HepG2 (cell line): ENCODE measurements around the gene CCDC142. TPM values are rescaled to one million over a fixed set of nuclear protein-coding genes. Genes with fewer than 3 reads are reported as not detected.
A peak's percentile ranks its signal among the peaks of the same experiment; 100 is the strongest.

Experiments used
- HMGA1 ChIP-seq: sonication (generic); formaldehyde crosslinking; conservative IDR thresholded peaks from 2 replicates; pipeline ENCODE4 v1.4.0; 2020; ENCODE audit warnings: missing genetic modification reagents
- KLF12 ChIP-seq: sonication (generic); formaldehyde crosslinking; IDR thresholded peaks from 2 replicates; pipeline ENCODE4 v1.4.0; 2020; ENCODE audit warnings: missing genetic modification reagents, borderline replicate concordance
- NCOA1 ChIP-seq: sonication (generic); formaldehyde crosslinking; IDR thresholded peaks from 2 replicates; pipeline ENCODE4 v1.9.0; 2021; ENCODE audit warnings: missing genetic modification reagents
- NCOR1 ChIP-seq: fragments of 200-600 bp; sonication (generic); IDR thresholded peaks from 2 replicates; pipeline ENCODE4 v1.7.0; 2017; ENCODE audit warnings: antibody characterized with exemption, low read length, borderline replicate concordance
- PCBP1 ChIP-seq: fragments of 200-400 bp; formaldehyde crosslinking; IDR thresholded peaks from 2 replicates; pipeline ENCODE4 v1.6.1; 2017; ENCODE audit warnings: mild to moderate bottlenecking, low read depth, low read length, borderline replicate concordance
- POGZ ChIP-seq: sonication (generic); formaldehyde crosslinking; IDR thresholded peaks from 2 replicates; pipeline ENCODE4 v1.4.0; 2020; ENCODE audit warnings: mild to moderate bottlenecking, missing genetic modification reagents
- POLR2A ChIP-seq, 2 experiments: IDR thresholded peaks; 2 replicates each; pipeline ENCODE4 v1.6.1; 2011; ENCODE audit warnings: low read depth in 2 of 2, low read length in 2 of 2, mild to moderate bottlenecking in 1 of 2, moderate library complexity in 1 of 2; ENCODE audit not compliant: insufficient read depth in 1 of 2
- ZNF556 ChIP-seq: sonication (generic); formaldehyde crosslinking; IDR thresholded peaks from 2 replicates; pipeline ENCODE4 v1.4.0; 2020; ENCODE audit warnings: mild to moderate bottlenecking, missing genetic modification reagents, borderline replicate concordance
- ZNF564 ChIP-seq: sonication (generic); formaldehyde crosslinking; IDR thresholded peaks from 2 replicates; pipeline ENCODE4 v1.8.1; 2023; ENCODE audit warnings: mild to moderate bottlenecking, missing genetic modification reagents
- ZNF644 ChIP-seq: IDR thresholded peaks from 2 replicates; pipeline ENCODE4 v1.6.1; 2016; ENCODE audit warnings: low read depth
- polyA plus RNA-seq, 8 experiments: library from polyadenylated mRNA; depleted of rRNA in 3 of 8; stranded (reverse) in 7 of 8; unstranded in 1 of 8; fragments of >200 nt; fragmentation: Illumina TruSeq in 4 of 8; extraction: Trizol in 4 of 8; gene quantifications; 2 replicates each; pipeline versions ENCODE4 v1.2.1 to v1.2.3, GENCODE V29; 2011 to 2016; ENCODE audit warnings: low read depth in 4 of 8, missing spikeins in 1 of 8, mixed read lengths in 1 of 8; ENCODE audit not compliant: insufficient read depth in 1 of 8
- total RNA-seq, 5 experiments: library from RNA; depleted of rRNA; stranded (reverse); fragments of >200 nt; fragmentation: Illumina TruSeq; extraction: Trizol; gene quantifications; 2 replicates each; pipeline ENCODE4 v1.2.3, GENCODE V29; 2016; ENCODE audit warnings: low read depth in 1 of 5
- TF ChIP-seq, protein P1 (sequence below): sonication (generic); formaldehyde crosslinking; IDR thresholded peaks from 2 replicates; pipeline ENCODE4 v1.5.0; 2020; ENCODE audit warnings: mild to moderate bottlenecking, missing genetic modification reagents, borderline replicate concordance
- TF ChIP-seq, protein P2 (sequence below): sonication (generic); formaldehyde crosslinking; IDR thresholded peaks from 2 replicates; pipeline ENCODE4 v1.8.0; 2022; ENCODE audit warnings: mild to moderate bottlenecking, missing genetic modification reagents, moderate library complexity
- TF ChIP-seq, protein P3 (sequence below): sonication (generic); formaldehyde crosslinking; IDR thresholded peaks from 2 replicates; pipeline ENCODE4 v1.4.0; 2020; ENCODE audit warnings: mild to moderate bottlenecking, missing genetic modification reagents

CCDC142 gene
- total and polyA plus RNA-seq, 2 of the 13 experiments (the other 11 are each of a cell fraction or from before 2014, with no cell fraction given) = 14.7 to 30.4 TPM

GRCh38 chr2:74426181-74426758 lies 56.5 kb downstream of the CCDC142 start (continued):
- TF ChIP-seq, protein P1, sequence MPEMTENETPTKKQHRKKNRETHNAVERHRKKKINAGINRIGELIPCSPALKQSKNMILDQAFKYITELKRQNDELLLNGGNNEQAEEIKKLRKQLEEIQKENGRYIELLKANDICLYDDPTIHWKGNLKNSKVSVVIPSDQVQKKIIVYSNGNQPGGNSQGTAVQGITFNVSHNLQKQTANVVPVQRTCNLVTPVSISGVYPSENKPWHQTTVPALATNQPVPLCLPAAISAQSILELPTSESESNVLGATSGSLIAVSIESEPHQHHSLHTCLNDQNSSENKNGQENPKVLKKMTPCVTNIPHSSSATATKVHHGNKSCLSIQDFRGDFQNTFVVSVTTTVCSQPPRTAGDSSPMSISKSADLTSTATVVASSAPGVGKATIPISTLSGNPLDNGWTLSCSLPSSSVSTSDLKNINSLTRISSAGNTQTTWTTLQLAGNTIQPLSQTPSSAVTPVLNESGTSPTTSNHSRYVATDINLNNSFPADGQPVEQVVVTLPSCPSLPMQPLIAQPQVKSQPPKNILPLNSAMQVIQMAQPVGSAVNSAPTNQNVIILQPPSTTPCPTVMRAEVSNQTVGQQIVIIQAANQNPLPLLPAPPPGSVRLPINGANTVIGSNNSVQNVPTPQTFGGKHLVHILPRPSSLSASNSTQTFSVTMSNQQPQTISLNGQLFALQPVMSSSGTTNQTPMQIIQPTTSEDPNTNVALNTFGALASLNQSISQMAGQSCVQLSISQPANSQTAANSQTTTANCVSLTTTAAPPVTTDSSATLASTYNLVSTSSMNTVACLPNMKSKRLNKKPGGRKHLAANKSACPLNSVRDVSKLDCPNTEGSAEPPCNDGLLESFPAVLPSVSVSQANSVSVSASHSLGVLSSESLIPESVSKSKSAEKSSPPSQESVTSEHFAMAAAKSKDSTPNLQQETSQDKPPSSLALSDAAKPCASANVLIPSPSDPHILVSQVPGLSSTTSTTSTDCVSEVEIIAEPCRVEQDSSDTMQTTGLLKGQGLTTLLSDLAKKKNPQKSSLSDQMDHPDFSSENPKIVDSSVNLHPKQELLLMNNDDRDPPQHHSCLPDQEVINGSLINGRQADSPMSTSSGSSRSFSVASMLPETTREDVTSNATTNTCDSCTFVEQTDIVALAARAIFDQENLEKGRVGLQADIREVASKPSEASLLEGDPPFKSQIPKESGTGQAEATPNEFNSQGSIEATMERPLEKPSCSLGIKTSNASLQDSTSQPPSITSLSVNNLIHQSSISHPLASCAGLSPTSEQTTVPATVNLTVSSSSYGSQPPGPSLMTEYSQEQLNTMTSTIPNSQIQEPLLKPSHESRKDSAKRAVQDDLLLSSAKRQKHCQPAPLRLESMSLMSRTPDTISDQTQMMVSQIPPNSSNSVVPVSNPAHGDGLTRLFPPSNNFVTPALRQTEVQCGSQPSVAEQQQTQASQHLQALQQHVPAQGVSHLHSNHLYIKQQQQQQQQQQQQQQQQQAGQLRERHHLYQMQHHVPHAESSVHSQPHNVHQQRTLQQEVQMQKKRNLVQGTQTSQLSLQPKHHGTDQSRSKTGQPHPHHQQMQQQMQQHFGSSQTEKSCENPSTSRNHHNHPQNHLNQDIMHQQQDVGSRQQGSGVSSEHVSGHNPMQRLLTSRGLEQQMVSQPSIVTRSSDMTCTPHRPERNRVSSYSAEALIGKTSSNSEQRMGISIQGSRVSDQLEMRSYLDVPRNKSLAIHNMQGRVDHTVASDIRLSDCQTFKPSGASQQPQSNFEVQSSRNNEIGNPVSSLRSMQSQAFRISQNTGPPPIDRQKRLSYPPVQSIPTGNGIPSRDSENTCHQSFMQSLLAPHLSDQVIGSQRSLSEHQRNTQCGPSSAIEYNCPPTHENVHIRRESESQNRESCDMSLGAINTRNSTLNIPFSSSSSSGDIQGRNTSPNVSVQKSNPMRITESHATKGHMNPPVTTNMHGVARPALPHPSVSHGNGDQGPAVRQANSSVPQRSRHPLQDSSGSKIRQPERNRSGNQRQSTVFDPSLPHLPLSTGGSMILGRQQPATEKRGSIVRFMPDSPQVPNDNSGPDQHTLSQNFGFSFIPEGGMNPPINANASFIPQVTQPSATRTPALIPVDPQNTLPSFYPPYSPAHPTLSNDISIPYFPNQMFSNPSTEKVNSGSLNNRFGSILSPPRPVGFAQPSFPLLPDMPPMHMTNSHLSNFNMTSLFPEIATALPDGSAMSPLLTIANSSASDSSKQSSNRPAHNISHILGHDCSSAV (CRISPR knock-in tag) = no peak
- TF ChIP-seq KLF12 (no peak), POLR2A (IDR thresholded peaks at IDR 0.05; ENCODE audit: insufficient read depth in 1 of 2, low read depth in 2 of 2, low read length in 2 of 2) (0 out of 4 replicates have a peak, but pooled peaks of 1 of the 2 experiments have one; percentile 19), ZNF644 (CRISPR knock-in tag) (no peak), HMGA1 (CRISPR knock-in tag) (no peak), ZNF564 (no peak), POGZ (CRISPR knock-in tag) (no peak), PCBP1 (0 out of 2 replicates have a peak, but pooled peaks have one; percentile 16), NCOA1 (CRISPR knock-in tag) (no peak), ZNF556 (no peak), NCOR1 (no peak)
- TF ChIP-seq, protein P2, sequence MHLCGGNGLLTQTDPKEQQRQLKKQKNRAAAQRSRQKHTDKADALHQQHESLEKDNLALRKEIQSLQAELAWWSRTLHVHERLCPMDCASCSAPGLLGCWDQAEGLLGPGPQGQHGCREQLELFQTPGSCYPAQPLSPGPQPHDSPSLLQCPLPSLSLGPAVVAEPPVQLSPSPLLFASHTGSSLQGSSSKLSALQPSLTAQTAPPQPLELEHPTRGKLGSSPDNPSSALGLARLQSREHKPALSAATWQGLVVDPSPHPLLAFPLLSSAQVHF (CRISPR knock-in tag) = no peak
- TF ChIP-seq, protein P3, sequence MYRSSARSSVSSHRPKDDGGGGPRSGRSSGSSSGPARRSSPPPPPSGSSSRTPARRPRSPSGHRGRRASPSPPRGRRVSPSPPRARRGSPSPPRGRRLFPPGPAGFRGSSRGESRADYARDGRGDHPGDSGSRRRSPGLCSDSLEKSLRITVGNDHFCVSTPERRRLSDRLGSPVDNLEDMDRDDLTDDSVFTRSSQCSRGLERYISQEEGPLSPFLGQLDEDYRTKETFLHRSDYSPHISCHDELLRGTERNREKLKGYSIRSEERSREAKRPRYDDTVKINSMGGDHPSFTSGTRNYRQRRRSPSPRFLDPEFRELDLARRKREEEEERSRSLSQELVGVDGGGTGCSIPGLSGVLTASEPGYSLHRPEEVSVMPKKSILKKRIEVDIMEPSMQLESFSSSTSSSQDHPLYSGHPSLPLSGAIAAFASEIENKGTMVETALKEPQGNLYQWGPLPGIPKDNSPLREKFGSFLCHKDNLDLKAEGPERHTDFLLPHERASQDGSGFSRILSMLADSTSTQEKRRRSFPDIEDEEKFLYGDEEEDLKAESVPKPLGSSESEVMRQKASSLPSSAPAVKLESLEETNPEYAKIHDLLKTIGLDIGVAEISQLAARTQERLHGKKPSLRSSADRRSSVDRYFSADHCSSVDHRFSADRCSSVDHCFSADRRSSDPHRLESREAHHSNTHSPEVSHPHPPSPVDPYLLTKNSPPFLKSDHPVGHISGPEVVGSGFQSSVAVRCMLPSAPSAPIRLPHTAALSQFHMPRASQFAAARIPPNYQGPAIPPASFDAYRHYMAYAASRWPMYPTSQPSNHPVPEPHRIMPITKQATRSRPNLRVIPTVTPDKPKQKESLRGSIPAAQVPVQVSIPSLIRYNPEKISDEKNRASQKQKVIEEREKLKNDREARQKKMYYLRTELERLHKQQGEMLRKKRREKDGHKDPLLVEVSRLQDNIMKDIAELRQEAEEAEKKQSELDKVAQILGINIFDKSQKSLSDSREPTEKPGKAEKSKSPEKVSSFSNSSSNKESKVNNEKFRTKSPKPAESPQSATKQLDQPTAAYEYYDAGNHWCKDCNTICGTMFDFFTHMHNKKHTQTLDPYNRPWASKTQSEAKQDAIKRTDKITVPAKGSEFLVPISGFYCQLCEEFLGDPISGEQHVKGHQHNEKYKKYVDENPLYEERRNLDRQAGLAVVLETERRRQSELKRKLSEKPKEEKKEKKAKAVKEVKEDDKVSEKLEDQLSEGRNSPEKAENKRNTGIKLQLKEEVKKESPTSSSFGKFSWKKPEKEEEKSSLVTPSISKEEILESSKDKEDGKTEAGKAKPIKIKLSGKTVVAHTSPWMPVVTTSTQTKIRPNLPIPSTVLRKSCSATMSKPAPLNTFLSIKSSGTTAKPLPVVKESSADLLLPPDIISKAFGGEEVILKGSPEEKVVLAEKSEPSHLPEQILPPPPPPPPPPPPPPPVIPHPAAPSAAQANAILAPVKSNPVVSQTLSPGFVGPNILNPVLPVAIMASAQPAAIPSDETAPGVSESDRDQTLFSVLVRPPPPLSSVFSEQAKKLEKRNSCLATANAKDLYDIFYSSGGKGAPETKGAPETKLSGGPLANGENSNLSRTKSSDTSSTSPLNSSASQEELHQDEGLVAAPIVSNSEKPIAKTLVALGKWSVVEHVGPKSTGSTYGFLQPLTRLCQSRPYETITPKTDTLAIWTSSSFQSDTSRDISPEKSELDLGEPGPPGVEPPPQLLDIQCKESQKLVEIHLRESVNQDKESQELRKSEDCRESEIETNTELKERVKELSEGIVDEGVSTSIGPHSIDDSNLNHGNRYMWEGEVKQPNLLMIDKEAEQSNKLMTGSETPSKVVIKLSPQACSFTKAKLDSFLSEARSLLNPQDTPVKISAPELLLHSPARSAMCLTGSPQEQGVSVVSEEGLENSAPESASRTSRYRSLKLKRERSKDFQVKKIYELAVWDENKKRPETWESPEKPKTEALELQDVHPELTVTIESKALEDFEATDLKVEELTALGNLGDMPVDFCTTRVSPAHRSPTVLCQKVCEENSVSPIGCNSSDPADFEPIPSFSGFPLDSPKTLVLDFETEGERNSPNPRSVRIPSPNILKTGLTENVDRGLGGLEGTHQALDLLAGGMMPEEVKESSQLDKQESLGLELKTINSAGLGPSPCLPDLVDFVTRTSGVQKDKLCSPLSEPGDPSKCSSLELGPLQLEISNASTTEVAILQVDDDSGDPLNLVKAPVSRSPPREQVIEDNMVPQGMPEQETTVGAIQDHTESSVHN (CRISPR knock-in tag) = no peak
